Esophagus muscularis mucosa (tissue), 4 donors: ENCODE data around the gene PC. TPM values are rescaled to one million over a fixed set of nuclear protein-coding genes. Genes with fewer than 3 reads are reported as not detected.

Source experiments
- DNase-seq: peaks from one replicate; pipeline ENCODE4 v3.0.0-alpha.2; 2017; ENCODE audit errors: extremely low spot score
- H3K27ac ChIP-seq, 4 donors: fragments of 200-600 bp; sonication (generic); replicated peaks in 1 of 4; 1 replicate in 3 of 4; 2 replicates in 1 of 4; pipeline ENCODE4 v1.5.1; 2016 to 2019; ENCODE audit warnings: mild to moderate bottlenecking in 1 of 4
- H3K27me3 ChIP-seq, 4 donors: fragments of 200-600 bp; sonication (generic); one replicate each; pipeline versions ENCODE4 v1.5.1 to v1.6.0; 2016 to 2019
- H3K36me3 ChIP-seq, 4 donors: fragments of 200-600 bp; sonication (generic); one replicate each; pipeline ENCODE4 v1.5.1; 2016 to 2019
- H3K4me1 ChIP-seq, 4 donors: fragments of 200-600 bp; sonication (generic); one replicate each; pipeline ENCODE4 v1.5.1; 2016 to 2019
- H3K4me3 ChIP-seq, 4 donors: fragments of 200-600 bp; sonication (generic); 1 replicate in 2 of 4; 2 replicates in 2 of 4; pipeline ENCODE4 v1.5.1; 2016 to 2019; ENCODE audit warnings: mild to moderate bottlenecking in 4 of 4, moderate library complexity in 1 of 4
- H3K9me3 ChIP-seq, 4 donors: fragments of 200-600 bp; sonication (generic); 1 replicate in 3 of 4; 2 replicates in 1 of 4; pipeline ENCODE4 v1.5.1; 2016 to 2019
- EP300 ChIP-seq: sonication (generic); formaldehyde crosslinking; IDR thresholded peaks from one replicate; pipeline ENCODE4 v1.6.1; 2017; ENCODE audit warnings: antibody characterized with exemption
- POLR2A ChIP-seq: fragments of 450-650 bp; IDR thresholded peaks from one replicate; pipeline ENCODE4 v1.6.1; 2017; ENCODE audit warnings: antibody characterized with exemption, moderate library complexity, mild to moderate bottlenecking, low read depth
- POLR2AphosphoS5 ChIP-seq, 2 donors: sonication (generic); formaldehyde crosslinking; IDR thresholded peaks; one replicate each; pipeline ENCODE4 v1.6.1; 2017; ENCODE audit warnings: antibody characterized with exemption in 2 of 2
- WGBS: methylation state at CpG from one replicate; pipeline ENCODE4 v1.1.5; 2018; 5-methylcytosine and 5-hydroxymethylcytosine counted together
- intact Hi-C: fragments of 100-400 bp; cut with DNase I; formaldehyde crosslinking; loops from one replicate; pipeline ENCODE4 v1.15.1; 2023
- total RNA-seq, 4 donors: library from RNA; depleted of rRNA; stranded (reverse); fragments of >200 nt; gene quantifications; one replicate each; pipeline versions ENCODE4 v1.1.0 to v1.2.1, GENCODE V29; 2016
- TF ChIP-seq, protein P1 (sequence below), 3 experiments: fragments of 200-600 bp in 2 of 3; fragments of 450-650 bp in 1 of 3; sonication (generic) in 2 of 3; IDR thresholded peaks; one replicate each; pipeline ENCODE4 v1.5.1; 2017 to 2019; ENCODE audit warnings: antibody characterized with exemption in 3 of 3, mild to moderate bottlenecking in 2 of 3, moderate library complexity in 1 of 3

PC gene
- total RNA-seq, 4 donors from 2014 or later, result 2.1 to 5.5 (median 5.1) TPM

DNA sequence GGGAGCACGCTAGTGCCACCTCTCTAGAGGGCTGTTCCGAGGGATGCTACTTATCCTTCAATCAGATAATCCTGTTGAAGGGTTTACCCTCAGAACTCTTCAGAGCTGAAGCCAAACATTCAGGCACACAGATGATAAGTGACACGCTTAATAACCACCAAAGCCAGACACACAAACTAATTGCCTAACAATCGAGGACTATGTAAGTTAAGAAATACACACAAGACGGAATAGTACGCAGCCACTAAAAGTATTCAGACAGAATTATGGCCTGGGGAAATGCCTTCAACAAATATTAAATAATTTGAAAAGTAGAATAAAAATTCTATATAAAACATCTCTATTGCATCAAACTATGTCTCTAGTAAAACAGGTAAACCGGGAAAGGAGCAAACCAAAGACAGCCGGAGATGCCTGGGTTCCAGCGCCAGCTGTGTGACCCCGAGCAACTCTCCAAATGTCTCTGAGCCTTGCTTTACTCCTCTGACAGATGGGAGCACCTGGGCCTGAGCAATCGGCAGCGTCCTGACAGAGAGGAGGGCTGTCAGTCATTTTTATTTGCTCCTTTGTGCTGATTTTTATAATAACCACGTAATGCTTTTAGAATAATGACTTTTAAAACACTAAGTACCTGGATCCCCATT lies 90.0 kb downstream of the PC start:
- no peak for TF ChIP-seq POLR2A
- no peak for TF ChIP-seq POLR2AphosphoS5 (IDR thresholded peaks at IDR 0.05)
- no peak for TF ChIP-seq EP300
- TF ChIP-seq, protein P1, sequence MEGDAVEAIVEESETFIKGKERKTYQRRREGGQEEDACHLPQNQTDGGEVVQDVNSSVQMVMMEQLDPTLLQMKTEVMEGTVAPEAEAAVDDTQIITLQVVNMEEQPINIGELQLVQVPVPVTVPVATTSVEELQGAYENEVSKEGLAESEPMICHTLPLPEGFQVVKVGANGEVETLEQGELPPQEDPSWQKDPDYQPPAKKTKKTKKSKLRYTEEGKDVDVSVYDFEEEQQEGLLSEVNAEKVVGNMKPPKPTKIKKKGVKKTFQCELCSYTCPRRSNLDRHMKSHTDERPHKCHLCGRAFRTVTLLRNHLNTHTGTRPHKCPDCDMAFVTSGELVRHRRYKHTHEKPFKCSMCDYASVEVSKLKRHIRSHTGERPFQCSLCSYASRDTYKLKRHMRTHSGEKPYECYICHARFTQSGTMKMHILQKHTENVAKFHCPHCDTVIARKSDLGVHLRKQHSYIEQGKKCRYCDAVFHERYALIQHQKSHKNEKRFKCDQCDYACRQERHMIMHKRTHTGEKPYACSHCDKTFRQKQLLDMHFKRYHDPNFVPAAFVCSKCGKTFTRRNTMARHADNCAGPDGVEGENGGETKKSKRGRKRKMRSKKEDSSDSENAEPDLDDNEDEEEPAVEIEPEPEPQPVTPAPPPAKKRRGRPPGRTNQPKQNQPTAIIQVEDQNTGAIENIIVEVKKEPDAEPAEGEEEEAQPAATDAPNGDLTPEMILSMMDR (IDR thresholded peaks at IDR 0.05), result no peak
- no peaks in the 10 kb centered on the region for H3K9me3 ChIP-seq
- H3K27me3 ChIP-seq, result no peaks in the 10 kb centered on the region
- intact Hi-C loops, result no loop called here
- no peak overlapping the region for H3K4me3 ChIP-seq
- DNase-seq, result no peak
- 93% methylated on average over 13 of the region's 13 CpGs for WGBS
- H3K36me3 ChIP-seq, result peaks cover 0 to 38% (median 16%) of the 10 kb centered on the region in 4 donors
- no peaks in the 10 kb centered on the region for H3K4me1 ChIP-seq
- H3K27ac ChIP-seq, result no peak overlapping the region

DNA sequence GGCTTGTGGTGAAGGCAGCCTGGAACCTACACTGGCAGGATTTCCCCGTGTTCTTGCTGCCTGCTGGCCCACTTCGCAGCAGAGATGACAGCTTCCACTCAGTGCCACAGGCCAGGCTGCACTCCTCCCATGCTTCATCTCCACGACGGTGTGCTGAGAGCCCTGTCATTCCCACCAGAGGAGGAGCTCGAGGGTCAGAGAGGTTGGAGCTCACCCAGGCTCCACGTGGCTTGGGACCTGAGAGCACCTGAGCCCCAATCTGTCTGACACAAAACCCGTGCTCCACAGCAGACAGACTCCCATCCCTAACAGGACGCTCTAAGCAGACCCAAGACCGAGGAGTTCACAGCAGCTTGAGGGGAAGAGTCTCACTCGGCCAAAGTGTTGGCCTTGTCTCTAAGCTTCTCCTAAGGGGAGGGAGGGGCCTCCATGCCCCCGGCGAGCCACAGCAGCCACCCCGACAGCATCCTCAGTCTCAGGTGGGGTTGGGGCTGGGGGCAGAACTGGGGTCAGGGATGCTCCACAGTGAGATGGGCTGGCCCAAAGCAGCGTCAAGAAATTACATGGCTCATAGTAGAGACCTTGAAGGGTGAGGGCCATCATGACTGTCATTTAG lies 90.7 kb downstream of the PC start:
- Histone ChIP-seq H3K36me3 (peaks cover 0 to 39% (median 16%) of the 10 kb centered on the region in 4 donors), H3K27ac (no peak overlapping the region), H3K4me1 (no peaks in the 10 kb centered on the region), H3K4me3 (no peak overlapping the region), H3K27me3 (no peaks in the 10 kb centered on the region), H3K9me3 (no peaks in the 10 kb centered on the region)
- 87% methylated on average over 12 of the region's 14 CpGs for WGBS
- no peak for TF ChIP-seq POLR2AphosphoS5 (IDR thresholded peaks at IDR 0.05)
- TF ChIP-seq EP300, result no peak
- TF ChIP-seq POLR2A, result no peak
- TF ChIP-seq, protein P1 (IDR thresholded peaks at IDR 0.05), result no peak
- DNase-seq, result no peak
- intact Hi-C loops, result no loop called here

DNA sequence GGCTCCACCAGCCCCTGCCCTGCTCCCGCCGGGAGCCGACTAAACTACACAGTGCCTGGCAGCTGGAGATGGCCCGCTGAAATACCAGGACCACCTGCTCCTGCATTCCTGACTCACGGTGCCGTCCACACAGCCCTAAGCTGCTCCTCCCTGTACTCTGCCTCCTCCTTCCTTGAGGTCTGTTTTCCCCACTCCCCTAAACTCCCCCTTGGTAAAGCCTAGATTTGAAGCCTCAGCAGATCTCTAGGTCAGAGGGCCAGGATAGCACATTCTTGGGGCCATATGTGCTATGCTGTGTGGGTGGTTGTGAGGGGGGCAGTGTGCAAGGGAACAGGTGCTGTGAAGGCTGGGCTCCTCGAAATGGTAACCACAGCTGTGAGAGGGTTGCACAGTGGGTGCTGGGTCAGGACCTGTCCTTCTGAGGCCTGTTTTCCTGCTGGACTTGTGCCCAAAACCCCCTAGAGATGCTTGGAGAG lies 91.6 kb downstream of the PC start:
- intact Hi-C loops, result no loop called here
- no peak for DNase-seq
- Histone ChIP-seq H3K4me1 (no peaks in the 10 kb centered on the region), H3K4me3 (no peak overlapping the region), H3K27me3 (no peaks in the 10 kb centered on the region), H3K27ac (no peak overlapping the region), H3K9me3 (no peaks in the 10 kb centered on the region), H3K36me3 (peaks cover 0 to 38% (median 17%) of the 10 kb centered on the region in 4 donors)
- TF ChIP-seq POLR2A (no peak), EP300 (no peak), POLR2AphosphoS5 (IDR thresholded peaks at IDR 0.05) (no peak)
- TF ChIP-seq, protein P1 (IDR thresholded peaks at IDR 0.05), result no peak
- 88% methylated on average over 3 of the region's 7 CpGs for WGBS

DNA sequence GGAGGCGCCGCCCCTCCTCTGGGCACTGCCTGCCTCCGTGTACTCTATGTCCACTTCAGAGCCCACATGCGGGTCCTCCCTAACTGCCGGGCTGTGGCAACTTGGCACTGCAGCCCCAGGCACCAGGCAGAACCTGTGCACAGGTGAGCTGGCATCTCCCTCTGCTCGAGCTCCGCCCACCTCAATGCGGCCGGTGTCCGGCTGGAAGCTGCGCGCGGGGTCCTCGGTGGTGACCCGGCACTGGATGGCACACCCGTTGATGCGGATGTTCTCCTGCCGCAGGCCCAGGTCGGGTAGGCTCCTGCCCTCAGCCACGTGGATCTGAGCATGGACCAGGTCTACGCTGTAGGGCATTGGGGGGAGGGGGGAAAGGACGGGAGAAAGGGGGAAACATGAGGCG lies 92.2 kb downstream of the PC start:
- Histone ChIP-seq H3K36me3 (peaks cover 0 to 36% (median 15%) of the 10 kb centered on the region in 4 donors), H3K4me1 (no peaks in the 10 kb centered on the region), H3K4me3 (no peak overlapping the region), H3K27ac (no peak overlapping the region), H3K27me3 (no peaks in the 10 kb centered on the region), H3K9me3 (no peaks in the 10 kb centered on the region)
- DNase-seq, result no peak
- WGBS, result 92% methylated on average over 16 of the region's 23 CpGs
- intact Hi-C loops, result no loop called here
- no peak for TF ChIP-seq POLR2A
- TF ChIP-seq, protein P1 (IDR thresholded peaks at IDR 0.05), result no peak
- no peak for TF ChIP-seq EP300
- no peak for TF ChIP-seq POLR2AphosphoS5 (IDR thresholded peaks at IDR 0.05)
